A673 (cell line): ENCODE results near the gene NR1I2. TPM values are rescaled to one million over a fixed set of nuclear protein-coding genes. Genes with fewer than 3 reads are reported as not detected.

ENCODE experiments used
- BruUV-seq: library from RNA; stranded (reverse); fragments of 400-500 nt; replicated peaks from 2 replicates; lab custom pipeline; 2021; lab: Mats Ljungman, UMichigan
- CTCF ChIA-PET: fragments of 300-600 bp; sonication (Branson Sonifier 250); formaldehyde crosslinking; loops from one replicate; lab custom pipeline; 2022; ENCODE audit warnings: antibody characterized with exemption; lab: Charles Lee
- POLR2A ChIA-PET: fragments of 300-600 bp; sonication (Branson Sonifier 250); formaldehyde crosslinking; loops from one replicate; lab custom pipeline; 2022; ENCODE audit warnings: antibody characterized with exemption; ENCODE audit not compliant: low non-redundant PET; lab: Charles Lee
- DNase-seq: peaks from one replicate; pipeline ENCODE4 v3.0.0-alpha.2; 2015; ENCODE audit warnings: low spot score
- H3K27ac ChIP-seq: fragments of 200-600 bp; sonication (generic); 2 replicates; pipeline ENCODE4 v1.5.1; 2016; ENCODE audit warnings: mixed run types, low read depth, mild to moderate bottlenecking, mixed read lengths, antibody characterized with exemption, low read length; ENCODE audit not compliant: poor library complexity, severe bottlenecking
- H3K27me3 ChIP-seq: fragments of 200-600 bp; sonication (generic); replicated peaks from 2 replicates; pipeline ENCODE4 v1.6.1; 2017; ENCODE audit warnings: mixed run types, low read depth, mild to moderate bottlenecking, mixed read lengths, antibody characterized with exemption, low read length; ENCODE audit not compliant: insufficient read depth, poor library complexity
- H3K36me3 ChIP-seq: fragments of 200-600 bp; sonication (generic); 2 replicates; pipeline ENCODE4 v1.6.1; 2016; ENCODE audit warnings: mixed run types, mild to moderate bottlenecking, mixed read lengths, antibody characterized with exemption, low read length; ENCODE audit not compliant: insufficient read depth, poor library complexity, severe bottlenecking
- H3K4me1 ChIP-seq: fragments of 200-600 bp; sonication (generic); 2 replicates; pipeline ENCODE4 v1.6.1; 2017; ENCODE audit warnings: mixed run types, mild to moderate bottlenecking, mixed read lengths, antibody characterized with exemption, low read length; ENCODE audit not compliant: insufficient read depth, poor library complexity, severe bottlenecking
- H3K4me3 ChIP-seq: fragments of 200-600 bp; sonication (generic); 2 replicates; pipeline ENCODE4 v1.5.1; 2016; ENCODE audit warnings: low read depth, mixed run types, mild to moderate bottlenecking, mixed read lengths, low read length; ENCODE audit not compliant: poor library complexity, severe bottlenecking
- H3K9me3 ChIP-seq: fragments of 200-600 bp; sonication (generic); 2 replicates; pipeline ENCODE4 v1.6.1; 2016; ENCODE audit warnings: mixed run types, low read depth, mild to moderate bottlenecking, mixed read lengths, antibody characterized with exemption, low read length; ENCODE audit not compliant: poor library complexity, severe bottlenecking
- EZH2 ChIP-seq: fragments of 200-600 bp; sonication (generic); IDR thresholded peaks from 2 replicates; pipeline ENCODE4 v1.6.1; 2017; ENCODE audit warnings: borderline replicate concordance, low read depth, mild to moderate bottlenecking, mixed read lengths, antibody characterized with exemption, low read length; ENCODE audit not compliant: poor library complexity, severe bottlenecking
- intact Hi-C: fragments of 100-400 bp; cut with micrococcal nuclease; formaldehyde crosslinking; loops from one replicate; pipeline ENCODE4 v1.10.0; 2022; ENCODE audit not compliant: unreplicated experiment
- total RNA-seq: library from RNA; stranded (reverse); gene quantifications from 2 replicates; pipeline ENCODE4 v1.2.3, GENCODE V29; 2021
- TF ChIP-seq, protein P1 (sequence below): fragments of 300-800, 200-600 bp; sonication (generic); conservative IDR thresholded peaks from 2 replicates; pipeline ENCODE4 v1.5.1; 2017; ENCODE audit warnings: low read depth, mild to moderate bottlenecking, antibody characterized with exemption, low read length, moderate library complexity, mixed read lengths

NR1I2 gene
- total RNA-seq, 1 experiment from 2014 or later, result not detected

DNA sequence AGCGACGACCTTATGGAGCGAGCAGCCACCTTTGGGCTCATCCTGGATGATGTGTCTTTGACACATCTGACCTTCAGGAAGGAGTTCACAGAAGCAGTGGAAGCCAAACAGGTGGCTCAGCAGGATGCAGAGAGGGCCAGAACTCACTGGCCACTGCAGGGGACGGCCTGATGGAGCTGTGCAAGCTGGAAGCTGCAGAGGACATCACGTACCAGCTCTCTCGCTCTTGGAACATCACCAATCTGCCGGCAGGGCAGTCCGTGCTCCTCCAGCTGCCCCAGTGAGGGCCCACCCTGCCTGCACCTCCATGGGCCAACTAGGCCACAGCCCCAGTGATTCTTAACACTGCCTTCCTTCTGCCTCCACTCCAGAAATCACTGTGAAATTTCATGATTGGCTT, 10.4 kb downstream of the NR1I2 start:
- H3K27ac ChIP-seq, result no peak overlapping the region
- POLR2A ChIA-PET, result no interaction called here
- CTCF ChIA-PET, result no interaction called here

DNA sequence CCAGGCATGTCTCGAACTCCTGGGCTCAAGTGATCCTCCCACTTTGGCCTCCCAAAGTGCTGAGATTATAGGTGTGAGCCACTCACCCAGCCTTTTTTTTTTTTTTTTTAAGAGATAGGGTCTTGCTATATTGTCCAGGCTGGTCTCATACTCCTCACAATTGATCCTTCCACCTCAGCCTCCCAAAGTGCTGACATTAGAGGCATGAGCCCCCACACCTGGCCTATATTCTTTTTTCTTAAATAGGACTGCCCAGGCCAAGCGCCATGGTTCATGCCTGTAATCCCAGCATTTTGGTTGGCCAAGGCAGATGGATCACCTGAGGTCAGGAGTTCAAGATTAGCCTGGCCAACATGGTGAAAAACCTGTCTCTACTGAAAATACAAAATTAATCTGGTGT, 12.5 kb downstream of the NR1I2 start:
- intact Hi-C loops, result no loop called here
- POLR2A ChIA-PET, result no interaction called here
- no peak overlapping the region for H3K27ac ChIP-seq
- H3K36me3 ChIP-seq, result no peaks in the 10 kb centered on the region
- DNase-seq, result no peak
- BruUV-seq, result no TSS peak
- H3K4me1 ChIP-seq, result no peaks in the 10 kb centered on the region
- peaks cover 21% of the 10 kb centered on the region for H3K27me3 ChIP-seq
- no peak overlapping the region for H3K4me3 ChIP-seq
- no peaks in the 10 kb centered on the region for H3K9me3 ChIP-seq
- TF ChIP-seq, protein P1, sequence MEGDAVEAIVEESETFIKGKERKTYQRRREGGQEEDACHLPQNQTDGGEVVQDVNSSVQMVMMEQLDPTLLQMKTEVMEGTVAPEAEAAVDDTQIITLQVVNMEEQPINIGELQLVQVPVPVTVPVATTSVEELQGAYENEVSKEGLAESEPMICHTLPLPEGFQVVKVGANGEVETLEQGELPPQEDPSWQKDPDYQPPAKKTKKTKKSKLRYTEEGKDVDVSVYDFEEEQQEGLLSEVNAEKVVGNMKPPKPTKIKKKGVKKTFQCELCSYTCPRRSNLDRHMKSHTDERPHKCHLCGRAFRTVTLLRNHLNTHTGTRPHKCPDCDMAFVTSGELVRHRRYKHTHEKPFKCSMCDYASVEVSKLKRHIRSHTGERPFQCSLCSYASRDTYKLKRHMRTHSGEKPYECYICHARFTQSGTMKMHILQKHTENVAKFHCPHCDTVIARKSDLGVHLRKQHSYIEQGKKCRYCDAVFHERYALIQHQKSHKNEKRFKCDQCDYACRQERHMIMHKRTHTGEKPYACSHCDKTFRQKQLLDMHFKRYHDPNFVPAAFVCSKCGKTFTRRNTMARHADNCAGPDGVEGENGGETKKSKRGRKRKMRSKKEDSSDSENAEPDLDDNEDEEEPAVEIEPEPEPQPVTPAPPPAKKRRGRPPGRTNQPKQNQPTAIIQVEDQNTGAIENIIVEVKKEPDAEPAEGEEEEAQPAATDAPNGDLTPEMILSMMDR, result no peak
- no peak for TF ChIP-seq EZH2
- CTCF ChIA-PET, result no interaction called here

More for the DNA sequence above, 10.4 kb downstream of the NR1I2 start:
- Histone ChIP-seq H3K36me3 (no peaks in the 10 kb centered on the region), H3K27me3 (peaks cover 1% of the 10 kb centered on the region), H3K4me3 (no peak overlapping the region), H3K9me3 (no peaks in the 10 kb centered on the region), H3K4me1 (no peaks in the 10 kb centered on the region)
- DNase-seq, result no peak
- intact Hi-C loops, result no loop called here
- TF ChIP-seq, protein P1, result no peak
- no peak for TF ChIP-seq EZH2
- no TSS peak for BruUV-seq

DNA sequence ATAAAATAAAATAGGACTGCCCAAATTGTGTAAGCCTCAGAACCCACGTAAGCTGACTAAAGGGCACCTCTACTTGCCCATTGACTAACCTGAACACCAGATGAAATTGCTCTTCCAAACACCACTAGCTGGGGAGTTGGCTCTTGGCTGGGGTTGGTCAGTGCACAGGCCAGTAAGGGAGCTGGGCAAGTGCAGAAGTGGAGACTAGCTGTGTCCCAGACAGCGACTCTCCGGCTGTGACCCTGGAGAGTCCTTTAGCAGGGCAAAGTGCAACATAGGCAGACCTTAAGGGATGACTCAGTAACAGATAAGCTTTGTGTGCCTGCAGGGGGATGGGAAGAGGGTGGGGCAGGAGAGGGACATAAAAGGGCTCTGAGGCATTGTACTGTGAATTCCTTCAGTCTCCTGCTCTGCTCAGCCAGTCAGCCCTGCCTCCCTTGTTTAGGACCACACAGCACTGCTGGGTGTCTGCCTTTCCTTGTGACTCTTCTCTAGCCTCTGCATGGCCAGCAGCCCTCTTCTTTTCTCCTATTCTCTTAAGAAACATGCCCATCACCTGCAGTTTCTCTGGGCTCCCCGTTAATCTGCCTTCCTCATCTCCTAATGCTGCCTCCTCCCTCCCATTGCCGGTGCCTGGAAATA, 13.2 kb downstream of the NR1I2 start:
- intact Hi-C loops, result no loop called here
- CTCF ChIA-PET, result no interaction called here

More for the DNA sequence above, 13.2 kb downstream of the NR1I2 start:
- no TSS peak for BruUV-seq
- Histone ChIP-seq H3K36me3 (no peaks in the 10 kb centered on the region), H3K27ac (no peak overlapping the region), H3K4me1 (no peaks in the 10 kb centered on the region), H3K27me3 (peaks cover 27% of the 10 kb centered on the region), H3K4me3 (no peak overlapping the region), H3K9me3 (no peaks in the 10 kb centered on the region)
- DNase-seq, result no peak
- TF ChIP-seq, protein P1, result no peak
- TF ChIP-seq EZH2, result no peak
- POLR2A ChIA-PET, result no interaction called here
